GM21717 (cell line): ENCODE results near the gene TBC1D8.
A peak's percentile ranks its signal among the peaks of the same experiment; 100 is the strongest.

ENCODE experiments used
- ATAC-seq: cut with Tn5 transposase; IDR thresholded peaks from one replicate; pipeline ENCODE4 v1.9.1; 2021; ENCODE audit warnings: mild to moderate bottlenecking, moderate library complexity; ENCODE audit not compliant: unreplicated experiment

TBC1D8 gene

DNA sequence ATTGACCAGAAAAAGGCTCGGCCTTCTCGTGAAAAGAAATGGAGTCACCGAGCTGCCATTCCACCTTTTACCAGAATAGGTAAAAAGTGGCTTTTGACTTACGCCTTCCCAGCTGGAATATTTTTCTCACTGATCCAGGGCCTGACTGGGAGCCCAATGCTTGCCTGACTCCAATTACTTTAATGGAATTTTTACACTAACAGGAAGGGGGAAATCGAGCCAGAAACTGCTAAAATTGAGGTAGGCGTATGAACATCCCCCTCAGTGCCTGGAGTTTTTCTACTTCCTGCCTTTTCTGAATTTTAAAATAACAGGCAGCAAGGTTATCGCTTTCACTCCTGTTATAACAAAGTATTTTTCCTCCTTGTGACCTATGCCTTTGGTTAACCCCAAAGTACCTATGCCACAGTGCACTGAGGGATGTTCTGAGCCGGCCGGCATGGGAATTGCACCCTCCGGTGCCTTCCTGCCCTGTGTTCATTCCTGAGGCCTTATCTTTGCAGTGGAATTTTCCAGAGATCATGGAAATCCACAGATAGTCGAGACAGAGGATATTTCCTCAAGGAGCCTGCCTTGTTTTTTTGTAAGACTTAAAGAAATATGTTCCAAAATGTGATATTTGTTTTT is 167.4 kb downstream of the TBC1D8 start:
- ATAC-seq, result no peak

DNA sequence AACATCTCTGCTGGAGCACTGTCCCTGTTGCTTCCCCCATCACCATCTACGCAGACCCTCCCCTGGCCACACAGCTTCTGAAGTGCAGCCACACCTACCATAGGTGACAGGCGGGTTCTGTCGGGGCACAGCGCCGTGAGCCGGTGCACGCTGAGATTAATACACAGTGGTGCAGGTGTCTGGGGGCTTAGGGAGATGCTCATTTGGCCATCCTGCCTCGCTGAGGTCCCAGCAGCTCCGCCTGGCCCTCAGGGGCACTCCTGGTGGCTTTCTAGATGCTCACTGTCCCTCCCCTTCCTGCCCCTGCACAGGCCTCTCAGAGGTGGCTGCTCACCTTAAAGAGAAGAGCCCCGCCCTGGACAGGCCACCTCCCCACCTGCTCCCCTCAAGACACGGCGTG is 168.0 kb downstream of the TBC1D8 start:
- ATAC-seq, result no peak

- no peak for ATAC-seq
Measured at GRCh38 chr2:100982431-100982861, 168.7 kb downstream of the TBC1D8 start.

- ATAC-seq, result no peak
Measured at GRCh38 chr2:100981011-100981410, 170.2 kb downstream of the TBC1D8 start.

GRCh38 chr2:100980046-100980445 is 171.1 kb downstream of the TBC1D8 start:
- no peak for ATAC-seq

- no peak for ATAC-seq
Measured at GRCh38 chr2:100978582-100979191, 172.5 kb downstream of the TBC1D8 start.

- ATAC-seq, result no peak
Measured at GRCh38 chr2:100977511-100977910, 173.7 kb downstream of the TBC1D8 start.

DNA sequence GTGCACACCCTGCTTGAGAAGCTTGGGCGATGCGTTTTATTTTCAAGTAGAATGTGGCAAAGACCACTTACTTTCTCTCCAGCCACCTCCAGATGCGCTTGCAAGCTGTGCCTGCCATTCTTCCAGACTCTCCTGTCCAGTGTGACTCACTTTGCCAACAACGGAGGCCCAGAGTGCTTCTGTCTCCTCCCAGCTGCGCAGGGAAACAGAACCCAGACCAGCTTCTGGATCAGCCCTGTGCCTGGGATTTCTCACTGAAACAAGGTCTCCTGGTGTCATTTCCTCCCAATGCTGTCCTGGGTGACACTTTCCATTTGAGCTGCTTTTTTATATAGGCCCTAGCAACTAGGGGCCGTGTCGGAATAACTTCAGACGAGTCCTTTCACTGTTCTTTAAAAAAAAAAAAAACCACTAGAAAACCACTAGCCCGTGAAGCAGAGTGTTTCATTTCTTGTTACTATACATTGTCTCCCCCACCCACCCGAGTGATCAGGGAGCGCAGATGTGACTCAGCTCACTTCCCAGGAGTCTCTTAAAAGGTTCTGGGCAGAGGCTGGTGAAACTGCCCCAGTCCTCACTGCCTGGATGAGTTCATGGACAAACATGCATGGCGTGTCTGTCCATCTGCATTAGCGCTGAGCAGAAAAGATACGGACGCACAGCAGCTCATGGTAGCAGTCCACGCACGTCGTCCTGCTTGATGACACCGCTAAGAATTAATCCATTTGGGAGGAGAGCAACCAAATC is 174.4 kb downstream of the TBC1D8 start:
- ATAC-seq, result peak; percentile 81

- no peak for ATAC-seq
Measured at GRCh38 chr2:100976061-100976460, 175.1 kb downstream of the TBC1D8 start.

DNA sequence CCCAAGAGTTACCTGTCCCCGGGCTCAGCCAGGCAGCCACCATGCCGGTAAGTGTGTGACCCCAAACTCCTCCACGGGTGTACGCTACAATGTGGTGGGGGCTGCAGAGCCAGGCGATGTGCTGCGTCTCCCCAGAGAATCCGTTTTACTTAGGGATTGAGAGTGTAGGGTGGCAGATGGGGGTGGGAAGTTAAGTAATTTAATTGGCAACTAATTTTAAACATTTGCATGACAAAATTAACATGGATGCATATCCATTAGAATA is 175.7 kb downstream of the TBC1D8 start:
- no peak for ATAC-seq

DNA sequence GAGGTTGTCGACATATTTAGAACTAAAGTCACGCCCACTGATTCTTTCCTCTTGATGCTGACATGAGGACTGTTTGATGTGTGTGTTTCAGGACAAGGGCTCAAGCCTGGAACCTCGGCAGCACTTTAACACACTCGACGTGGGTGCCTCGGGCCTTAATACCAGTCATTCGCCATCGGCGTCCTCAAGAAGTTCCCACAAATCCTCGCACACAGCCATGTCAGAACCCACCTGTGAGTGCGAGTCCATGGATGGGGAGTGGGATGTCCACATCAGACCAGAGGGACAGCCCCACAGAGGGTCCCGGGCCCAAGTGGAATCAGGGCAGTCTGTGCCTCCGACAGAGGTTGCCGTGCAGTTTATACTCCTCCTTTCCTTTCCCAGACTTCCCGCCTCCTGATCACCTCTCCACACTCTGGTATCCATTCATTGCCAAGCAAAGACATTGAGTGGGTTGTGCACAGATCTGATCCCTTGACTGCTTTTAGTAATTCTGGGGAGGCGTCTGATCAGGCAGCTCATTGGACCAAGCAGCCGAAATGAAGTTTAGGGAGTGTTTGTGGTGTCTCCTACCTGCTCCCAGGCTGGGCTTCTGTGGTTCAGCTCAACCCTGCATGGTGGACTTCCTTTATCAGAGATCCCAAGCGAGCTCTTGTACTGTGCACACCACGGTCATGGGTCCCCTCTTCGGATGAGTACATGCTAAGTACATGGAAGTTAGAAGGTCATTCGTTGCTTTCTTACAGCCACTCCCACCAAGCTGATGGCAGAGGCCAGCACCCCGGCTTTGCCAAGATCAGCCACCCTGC is 176.3 kb downstream of the TBC1D8 start:
- no peak for ATAC-seq

GRCh38 chr2:100972452-100972851 is 178.7 kb downstream of the TBC1D8 start:
- ATAC-seq, result no peak

DNA sequence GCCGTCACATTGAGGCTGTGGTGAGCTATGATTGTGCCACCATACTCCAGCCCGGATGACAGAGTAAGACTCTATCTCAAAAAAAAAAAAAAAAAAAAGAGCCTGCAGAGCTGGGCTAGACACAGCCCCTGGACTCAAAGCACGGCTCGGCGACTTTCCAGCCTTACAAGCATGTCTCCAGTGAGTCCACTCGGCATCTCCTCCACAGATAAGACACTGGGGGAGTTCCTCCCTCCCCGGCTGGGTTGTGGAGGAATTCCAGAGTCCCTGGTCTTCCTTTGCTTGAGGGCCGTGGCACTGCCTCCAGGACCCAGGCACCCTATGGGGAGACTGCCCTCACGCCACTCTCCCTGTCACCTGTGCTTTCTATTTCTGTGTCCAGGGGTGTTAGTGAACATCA is 180.0 kb downstream of the TBC1D8 start:
- ATAC-seq, result no peak

- ATAC-seq, result no peak
Measured at GRCh38 chr2:100969998-100970397, 181.2 kb downstream of the TBC1D8 start.

GRCh38 chr2:100968146-100969145 is 182.7 kb downstream of the TBC1D8 start:
- no peak for ATAC-seq

GRCh38 chr2:100967716-100968115 is 183.5 kb downstream of the TBC1D8 start:
- ATAC-seq, result no peak

DNA sequence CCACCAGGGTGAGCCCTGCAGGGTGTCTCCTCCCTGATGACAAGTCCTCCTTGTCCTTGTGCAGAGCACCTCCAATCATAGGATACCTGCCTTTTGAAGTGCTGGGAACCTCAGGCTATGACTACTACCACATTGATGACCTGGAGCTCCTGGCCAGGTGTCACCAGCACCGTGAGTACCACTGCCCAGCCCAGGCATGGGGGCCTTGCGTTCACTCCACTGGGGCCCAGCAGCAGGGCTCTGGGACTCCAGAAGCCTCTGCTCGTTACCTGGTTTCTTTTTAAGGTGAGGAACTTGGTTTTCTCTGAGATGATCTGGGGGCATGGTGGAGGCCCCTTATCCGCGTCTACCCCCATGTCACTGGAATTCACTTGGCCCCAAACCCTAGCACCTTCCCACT is 185.6 kb downstream of the TBC1D8 start:
- ATAC-seq, result no peak

DNA sequence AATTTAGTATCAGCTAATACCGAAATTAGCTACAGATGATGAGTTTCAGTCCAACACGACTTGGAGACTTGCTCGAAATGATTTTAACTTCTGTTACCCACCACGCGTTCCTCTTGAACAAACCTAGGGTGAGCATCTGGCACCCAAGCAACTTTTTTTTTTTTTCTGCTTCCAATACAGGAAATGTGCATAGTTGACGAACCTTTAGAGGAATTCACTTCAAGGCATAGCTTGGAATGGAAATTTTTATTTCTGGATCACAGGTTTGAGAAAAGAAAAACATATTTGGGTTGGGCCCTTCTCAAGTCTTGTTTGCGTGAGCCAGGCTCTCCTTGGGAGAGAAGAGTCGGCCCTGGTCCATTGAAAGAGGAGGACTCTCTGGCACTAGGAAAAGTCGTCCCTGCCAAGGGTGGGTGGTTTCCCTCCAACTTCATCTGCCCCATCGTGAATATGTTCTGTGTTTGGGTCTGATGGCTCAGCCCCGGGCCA is 186.5 kb downstream of the TBC1D8 start:
- ATAC-seq, result no peak

DNA sequence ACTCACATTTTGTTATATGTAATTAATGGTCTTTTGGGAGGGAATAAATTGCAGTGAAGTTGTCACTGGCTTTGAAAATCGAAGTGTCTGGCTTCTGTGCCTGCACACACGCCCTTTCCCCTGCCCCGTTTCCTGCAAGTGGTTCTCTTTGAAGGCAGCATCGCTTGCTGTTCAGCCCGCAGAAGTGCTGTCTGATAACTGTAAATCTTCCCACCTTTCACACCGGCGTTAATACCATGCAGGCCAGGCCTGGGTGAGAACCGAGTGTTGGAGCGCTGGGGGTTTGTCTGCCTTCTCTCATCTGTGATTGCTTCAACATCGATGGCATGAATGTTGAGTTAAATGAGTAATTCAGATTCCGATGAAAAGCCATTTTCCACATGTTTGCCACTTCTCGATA is 187.0 kb downstream of the TBC1D8 start:
- no peak for ATAC-seq

GRCh38 chr2:100963026-100963375 is 188.2 kb downstream of the TBC1D8 start:
- no peak for ATAC-seq
